HG02571 (cell line): ENCODE measurements around the gene IQSEC1.
A peak's percentile ranks its signal among the peaks of the same experiment; 100 is the strongest.

Source experiments
- ATAC-seq: cut with Tn5 transposase; IDR thresholded peaks from one replicate; pipeline ENCODE4 v1.9.1; 2021; ENCODE audit warnings: mild to moderate bottlenecking, moderate library complexity; ENCODE audit not compliant: unreplicated experiment

IQSEC1 gene

GRCh38 chr3:12921736-12922135, 151.5 kb downstream of the IQSEC1 start:
- ATAC-seq, result no peak

GRCh38 chr3:12920967-12921366, 152.3 kb downstream of the IQSEC1 start:
- ATAC-seq, result no peak

GRCh38 chr3:12919205-12919604, 154.0 kb downstream of the IQSEC1 start:
- no peak for ATAC-seq

- no peak for ATAC-seq
Measured at GRCh38 chr3:12918231-12918630, 155.0 kb downstream of the IQSEC1 start.

- ATAC-seq, result peak; percentile 46
Measured at GRCh38 chr3:12916159-12916558, 157.1 kb downstream of the IQSEC1 start.

GRCh38 chr3:12914088-12914487, 159.1 kb downstream of the IQSEC1 start:
- ATAC-seq, result no peak

GRCh38 chr3:12911881-12912415, 161.3 kb downstream of the IQSEC1 start:
- ATAC-seq, result no peak

GRCh38 chr3:12910356-12911099, 162.7 kb downstream of the IQSEC1 start:
- no peak for ATAC-seq

- no peak for ATAC-seq
Measured at GRCh38 chr3:12909710-12910109, 163.5 kb downstream of the IQSEC1 start.

- ATAC-seq, result no peak
Measured at GRCh38 chr3:12908859-12909258, 164.4 kb downstream of the IQSEC1 start.

GRCh38 chr3:12908136-12908730, 165.0 kb downstream of the IQSEC1 start:
- ATAC-seq, result no peak

GRCh38 chr3:12907729-12908128, 165.5 kb downstream of the IQSEC1 start:
- no peak for ATAC-seq

- ATAC-seq, result no peak
Measured at GRCh38 chr3:12907296-12907695, 165.9 kb downstream of the IQSEC1 start.

GRCh38 chr3:12906916-12907290, 166.3 kb downstream of the IQSEC1 start:
- ATAC-seq, result no peak

GRCh38 chr3:12906141-12906915, 166.9 kb downstream of the IQSEC1 start:
- no peak for ATAC-seq

- ATAC-seq, result no peak
Measured at GRCh38 chr3:12905316-12906071, 167.7 kb downstream of the IQSEC1 start.

- ATAC-seq, result no peak
Measured at GRCh38 chr3:12904951-12905315, 168.3 kb downstream of the IQSEC1 start.

GRCh38 chr3:12903881-12904280, 169.3 kb downstream of the IQSEC1 start:
- no peak for ATAC-seq

GRCh38 chr3:12903000-12903800, 170.0 kb downstream of the IQSEC1 start:
- ATAC-seq, result no peak
